AG20443 (cell line): ENCODE measurements around the gene KCNK7.

Experiments
- DNase-seq: peaks from one replicate; pipeline ENCODE4 v3.0.0; 2012; ENCODE audit warnings: low spot score, mixed read lengths

The KCNK7 gene

DNA sequence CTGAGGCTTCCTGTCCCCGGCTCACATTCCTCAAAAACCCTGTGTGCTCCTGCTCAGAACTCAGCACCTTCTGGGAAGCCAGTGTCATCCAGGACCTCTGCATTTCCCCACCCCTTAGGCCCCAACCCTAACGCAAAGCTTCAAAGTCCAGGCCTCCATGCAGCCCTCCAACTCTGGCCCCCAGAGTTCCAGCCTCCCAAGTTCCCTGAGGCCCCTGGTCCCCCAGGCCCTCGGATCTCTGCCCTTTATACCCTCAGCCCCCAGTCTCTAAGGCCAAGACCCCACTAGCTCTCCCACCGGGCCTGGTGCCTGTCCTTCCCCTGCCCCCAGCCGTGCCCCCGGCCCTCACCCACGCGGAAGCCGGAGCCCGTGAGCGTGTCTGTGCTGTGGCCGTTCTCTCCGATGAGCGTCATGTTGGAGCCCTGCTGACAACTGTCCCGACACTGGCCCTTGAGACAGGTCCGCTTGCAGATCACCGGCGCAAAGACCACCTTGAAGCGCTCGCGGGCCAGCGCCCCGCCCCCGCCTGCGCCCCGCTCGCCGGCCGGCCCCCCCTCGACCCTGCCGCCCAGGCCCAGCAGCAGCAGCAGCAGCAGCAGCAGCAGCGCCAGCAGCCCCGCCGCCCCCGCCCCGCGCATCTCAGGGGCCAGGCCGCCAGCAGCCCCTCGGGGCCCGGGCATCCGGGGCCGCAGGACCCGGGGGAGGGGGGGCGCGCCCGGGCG, 38.2 kb downstream of the KCNK7 start:
- no peak for DNase-seq

DNA sequence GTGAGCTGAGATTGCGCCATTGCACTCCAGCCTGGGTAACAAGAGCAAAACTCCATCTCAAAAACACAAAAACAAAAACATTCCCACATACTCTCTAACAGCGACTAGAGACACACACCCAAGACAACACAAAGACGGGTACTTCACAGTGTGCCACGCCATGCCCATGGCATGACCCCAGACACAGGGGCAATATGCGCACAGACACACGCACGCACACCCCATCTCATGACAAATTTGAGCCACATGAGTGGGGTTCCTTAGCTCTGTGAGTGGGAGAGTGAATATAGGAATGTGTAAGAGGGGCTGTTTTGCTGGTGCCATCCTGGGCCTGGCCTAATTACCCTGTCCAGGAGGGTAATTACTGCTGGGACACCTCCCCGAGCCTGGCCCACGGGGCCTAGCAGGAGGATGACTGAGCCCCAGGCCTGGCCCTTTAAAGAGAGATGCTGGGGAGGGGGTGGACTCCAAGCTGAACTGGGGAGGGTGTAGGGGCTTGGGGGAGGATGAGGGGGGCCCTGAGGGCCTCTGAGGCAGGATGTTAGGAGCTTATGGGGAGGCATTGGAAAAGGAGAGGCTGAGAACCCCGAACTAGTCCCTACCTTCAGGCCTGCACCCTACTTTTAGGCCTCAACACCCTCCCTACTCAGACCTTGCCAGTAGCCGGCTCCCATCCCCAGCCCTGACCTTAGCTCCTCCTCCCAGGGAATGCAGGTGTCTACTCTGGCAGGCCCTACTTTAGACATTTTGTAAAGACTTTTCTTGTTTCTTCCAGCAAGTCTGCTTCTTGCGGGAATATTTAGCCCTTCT, 38.9 kb downstream of the KCNK7 start:
- no peak for DNase-seq

DNA sequence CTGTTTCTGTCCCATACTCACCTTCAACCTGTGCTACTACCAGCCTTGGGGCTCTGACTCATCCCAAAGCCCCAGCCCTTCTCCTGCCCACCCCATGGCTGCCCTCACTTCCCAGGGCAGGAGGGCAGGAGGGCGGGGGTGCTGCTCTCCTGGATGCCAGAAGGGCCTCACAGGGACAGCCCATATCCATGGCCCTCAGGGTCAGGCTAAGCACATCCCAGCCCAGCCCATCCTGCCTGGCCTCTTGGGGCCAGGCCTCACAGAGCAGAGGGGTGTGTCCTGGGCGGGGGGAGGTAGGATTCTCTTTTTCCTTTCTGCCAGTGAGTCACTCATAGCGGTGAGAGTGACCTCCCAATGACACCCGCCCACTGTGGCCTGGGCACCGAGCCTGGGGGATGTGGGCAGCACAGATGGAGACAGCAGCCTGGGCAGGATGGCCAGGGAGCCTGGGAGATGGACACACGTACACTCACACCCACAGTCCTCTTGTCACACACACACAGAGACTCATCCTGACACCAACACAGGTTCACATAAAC, 39.8 kb downstream of the KCNK7 start:
- DNase-seq = peak; percentile 91

DNA sequence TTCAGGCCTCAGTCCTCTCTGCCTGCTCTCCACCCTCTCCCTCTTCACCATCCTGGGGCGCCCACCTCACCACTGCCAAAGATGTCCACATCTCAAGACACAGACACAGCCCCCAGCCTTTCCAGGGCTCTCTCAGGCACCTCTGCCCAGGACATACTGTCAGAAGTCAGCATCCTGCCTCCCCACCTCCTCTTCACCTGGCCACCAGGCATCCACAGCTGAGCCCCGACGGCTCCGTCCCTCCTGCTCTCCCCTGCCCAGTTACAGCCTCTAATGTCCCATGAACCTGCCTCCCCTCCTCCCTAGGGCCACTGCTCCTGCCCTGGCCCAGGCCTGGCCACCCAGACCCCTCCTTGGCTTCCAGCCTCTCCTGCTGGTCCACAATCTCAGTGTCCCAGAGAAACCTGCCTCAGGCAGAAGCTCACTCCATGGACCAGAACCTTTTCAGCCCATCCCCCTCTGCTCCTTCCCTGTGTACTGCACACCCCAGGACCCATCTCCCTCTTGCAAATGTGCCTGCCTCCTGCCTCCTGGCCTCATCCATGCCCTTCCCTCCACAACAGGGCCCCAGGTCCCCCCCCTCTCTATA, 40.7 kb downstream of the KCNK7 start:
- DNase-seq = no peak

DNA sequence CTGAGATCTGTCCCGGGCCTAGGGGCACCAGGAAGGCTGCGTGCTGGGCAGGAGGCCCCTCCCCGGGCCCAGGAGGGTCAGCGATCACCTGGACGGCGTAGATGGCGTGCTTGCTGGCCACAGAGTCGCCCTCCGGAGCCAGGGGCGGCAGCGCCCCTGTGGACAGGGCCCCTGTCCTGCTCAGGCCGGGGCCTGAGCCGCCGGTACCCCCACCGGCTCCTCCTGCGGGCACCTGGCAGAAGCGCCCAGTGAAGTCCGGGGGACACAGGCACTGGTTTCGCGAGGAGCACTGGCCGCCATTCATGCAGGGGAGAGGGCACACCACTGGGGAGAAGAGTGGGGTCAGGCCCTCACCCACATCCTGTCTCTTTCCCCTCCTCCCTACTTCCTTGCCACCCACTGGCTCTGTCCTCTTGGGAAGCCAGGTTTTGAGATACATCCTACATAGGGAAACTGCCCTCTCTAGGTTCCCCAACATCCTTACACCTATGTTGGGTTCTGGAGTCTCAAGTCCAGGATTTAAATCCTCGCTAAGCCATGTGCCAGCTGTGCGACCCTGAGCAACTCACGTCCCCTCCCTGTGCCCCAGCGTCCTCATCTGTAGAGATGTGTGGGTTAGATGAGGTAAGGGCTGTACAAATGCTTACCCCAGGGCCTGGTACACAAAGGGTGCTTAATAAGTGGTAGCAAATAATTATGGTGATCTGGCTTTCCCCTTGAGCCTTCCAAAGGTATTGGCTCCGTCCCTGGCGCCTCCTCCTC, 41.4 kb downstream of the KCNK7 start:
- no peak for DNase-seq

DNA sequence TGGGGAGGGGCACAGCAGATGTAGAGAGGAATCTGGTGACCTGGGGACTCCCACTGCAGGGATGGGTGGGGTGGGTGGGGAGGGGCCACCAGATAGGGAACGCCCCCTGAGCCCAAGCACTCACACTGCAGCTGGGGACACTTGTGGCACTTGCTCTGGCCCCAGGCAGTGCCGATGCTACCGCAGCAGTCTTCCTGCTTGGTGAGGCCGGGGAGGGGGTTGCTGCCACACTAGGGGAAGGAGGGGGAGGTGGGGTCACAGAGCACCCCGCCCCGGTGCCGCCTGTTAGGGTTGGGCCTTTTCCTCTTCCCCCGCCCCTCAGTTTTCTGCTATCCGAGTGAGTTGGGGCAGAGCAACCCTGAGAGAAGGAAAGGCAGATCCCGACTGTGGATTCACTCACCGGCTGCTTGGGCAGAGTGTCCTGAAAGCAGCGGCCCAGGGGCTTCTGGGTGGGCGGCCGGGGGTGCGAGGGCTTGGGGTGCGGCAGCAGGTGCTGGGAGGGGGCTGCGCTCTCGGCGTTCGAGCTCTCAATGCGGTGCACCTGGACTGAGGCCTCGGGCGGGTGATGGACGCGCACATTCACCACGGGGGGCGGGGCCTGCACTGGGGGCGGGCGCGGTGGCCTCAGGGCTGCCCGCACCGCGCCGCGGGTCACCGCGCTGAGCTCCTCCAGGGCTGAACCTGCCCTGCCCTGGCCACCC, 42.1 kb downstream of the KCNK7 start:
- no peak for DNase-seq

DNA sequence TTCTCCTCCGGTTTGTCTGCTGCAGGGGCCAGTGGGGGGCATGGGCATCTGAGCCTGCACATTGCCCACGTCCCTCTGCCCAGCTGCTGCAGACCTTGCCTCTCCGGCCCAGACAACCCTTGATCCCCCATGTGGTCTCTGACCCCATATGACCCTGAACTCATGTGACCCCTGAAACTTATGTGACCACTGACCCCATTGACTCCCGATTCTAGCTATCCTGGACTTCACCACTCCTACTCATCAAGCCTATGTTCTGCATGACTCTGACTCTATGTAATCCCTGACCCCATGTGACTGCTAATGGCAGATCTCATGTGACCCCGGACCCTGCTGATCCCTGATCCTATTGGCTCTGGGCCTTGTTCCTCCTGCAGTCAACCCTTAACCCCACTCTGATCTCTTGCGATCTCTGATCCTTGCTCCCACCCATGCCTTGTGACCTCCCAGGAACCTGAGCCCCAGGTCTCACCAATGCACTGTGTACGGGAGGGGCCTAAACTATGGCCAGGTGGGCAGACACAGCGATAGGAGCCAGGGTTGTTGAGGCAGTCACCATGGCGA, 43.1 kb downstream of the KCNK7 start:
- DNase-seq = no peak

DNA sequence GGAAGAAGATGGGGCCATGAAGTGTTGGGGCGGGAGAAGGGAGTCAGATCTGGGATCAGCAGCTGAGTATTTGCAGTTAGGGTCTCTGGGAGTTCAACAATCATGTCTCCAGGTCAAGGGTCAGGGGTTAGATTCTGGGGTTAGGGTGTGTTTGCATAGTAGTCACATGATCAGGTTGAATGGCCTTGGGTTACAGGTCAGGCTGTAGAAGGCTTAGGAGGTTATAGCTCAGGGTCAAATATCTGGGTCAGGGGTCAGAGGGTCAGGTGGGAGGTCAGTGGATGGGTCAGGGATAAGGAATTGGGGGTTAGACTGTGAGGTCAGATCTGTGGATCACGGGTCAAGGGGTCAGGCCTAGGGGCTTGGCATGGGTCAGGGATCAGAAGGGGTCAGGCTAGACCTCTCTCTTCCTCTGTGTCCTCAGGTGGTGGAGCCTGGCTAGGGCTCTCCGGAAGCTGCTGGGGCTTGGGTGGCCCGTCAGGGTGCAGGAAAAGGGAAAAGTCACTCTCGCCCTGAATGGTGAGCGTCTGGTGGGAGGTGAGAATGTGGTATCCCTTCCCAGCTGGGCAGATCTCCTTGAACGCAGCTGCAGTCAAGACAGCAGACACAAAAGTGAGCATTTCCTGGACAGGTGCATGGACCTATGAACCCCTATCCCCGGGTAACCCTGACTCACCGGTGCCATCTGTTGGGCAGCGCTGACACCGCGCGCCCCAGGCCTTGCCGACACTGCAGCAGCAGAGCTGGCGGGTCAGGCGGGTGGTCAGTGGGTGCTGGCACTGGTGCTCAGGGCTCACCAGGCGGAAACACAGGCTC, 43.8 kb downstream of the KCNK7 start:
- no peak for DNase-seq

DNA sequence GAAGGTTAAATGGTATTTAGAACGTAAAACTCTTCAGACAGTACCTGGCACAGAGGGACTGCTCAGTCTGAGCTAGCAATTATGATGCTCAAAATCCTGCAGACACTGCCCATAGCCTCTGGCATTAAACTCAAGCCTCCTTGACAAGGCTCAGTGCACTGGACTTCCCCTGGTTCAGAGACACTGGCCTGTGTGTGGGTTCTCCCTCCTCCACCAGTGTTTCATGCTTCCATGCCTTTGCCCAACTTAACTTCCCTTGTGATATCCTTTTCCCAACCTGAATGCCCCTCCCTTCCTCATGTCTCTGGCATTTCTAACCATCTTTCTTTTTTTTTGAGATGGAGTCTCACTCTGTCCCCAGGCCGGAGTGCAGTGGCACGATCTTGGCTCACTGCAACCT, 46.5 kb downstream of the KCNK7 start:
- DNase-seq = no peak

DNA sequence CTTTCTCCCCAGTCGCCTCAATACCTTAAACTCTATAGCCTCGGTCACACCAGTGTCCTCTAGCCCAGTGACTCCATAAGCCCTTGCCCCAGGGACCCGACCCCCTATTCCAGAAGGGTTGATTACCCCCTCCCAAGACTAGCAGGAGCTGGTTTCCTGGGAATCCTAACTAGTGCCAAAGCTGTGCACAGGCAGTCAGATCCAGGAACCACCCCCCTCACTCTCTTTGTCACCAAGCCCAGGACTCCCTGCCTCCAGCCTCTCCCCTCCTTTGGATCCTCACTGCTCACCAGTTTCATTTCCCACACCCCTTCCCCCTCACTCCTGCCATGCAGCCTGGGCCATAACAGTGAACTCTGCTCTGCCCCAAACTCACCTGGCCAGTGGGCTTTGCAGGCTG, 47.2 kb downstream of the KCNK7 start:
- no peak for DNase-seq

DNA sequence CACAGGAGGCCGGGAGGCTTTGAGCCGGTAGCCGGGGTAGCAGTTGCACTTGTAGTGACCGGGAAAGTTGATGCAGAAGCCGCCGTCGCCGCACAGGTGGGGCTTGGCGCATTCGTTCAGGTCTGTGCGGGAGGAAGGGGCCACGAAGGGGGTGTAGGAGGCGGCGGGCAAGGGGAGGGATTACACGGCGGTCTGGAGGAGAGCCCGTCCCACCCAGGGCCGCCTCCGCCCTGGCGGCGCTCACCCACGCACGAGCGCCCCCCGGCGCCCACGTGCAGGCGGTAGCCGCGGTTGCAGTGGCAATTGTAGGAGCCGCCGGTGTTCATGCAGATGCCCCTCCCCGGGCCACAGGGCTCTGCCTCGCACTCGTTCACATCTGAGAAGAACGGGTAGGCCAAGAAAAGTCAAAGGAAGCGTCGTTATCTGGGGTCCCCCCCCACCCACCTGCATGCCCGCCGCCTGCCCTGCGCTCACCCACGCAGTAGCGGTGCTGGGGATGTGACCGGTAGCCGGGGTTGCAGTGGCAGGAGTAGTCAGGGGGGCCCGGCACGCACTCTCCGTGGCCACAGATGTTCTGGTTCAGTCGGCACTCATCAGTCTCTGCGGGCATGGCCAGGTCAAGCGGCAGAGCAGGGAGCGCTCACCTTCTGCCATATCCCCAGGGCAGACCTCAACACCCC, 48.0 kb downstream of the KCNK7 start:
- DNase-seq = no peak

DNA sequence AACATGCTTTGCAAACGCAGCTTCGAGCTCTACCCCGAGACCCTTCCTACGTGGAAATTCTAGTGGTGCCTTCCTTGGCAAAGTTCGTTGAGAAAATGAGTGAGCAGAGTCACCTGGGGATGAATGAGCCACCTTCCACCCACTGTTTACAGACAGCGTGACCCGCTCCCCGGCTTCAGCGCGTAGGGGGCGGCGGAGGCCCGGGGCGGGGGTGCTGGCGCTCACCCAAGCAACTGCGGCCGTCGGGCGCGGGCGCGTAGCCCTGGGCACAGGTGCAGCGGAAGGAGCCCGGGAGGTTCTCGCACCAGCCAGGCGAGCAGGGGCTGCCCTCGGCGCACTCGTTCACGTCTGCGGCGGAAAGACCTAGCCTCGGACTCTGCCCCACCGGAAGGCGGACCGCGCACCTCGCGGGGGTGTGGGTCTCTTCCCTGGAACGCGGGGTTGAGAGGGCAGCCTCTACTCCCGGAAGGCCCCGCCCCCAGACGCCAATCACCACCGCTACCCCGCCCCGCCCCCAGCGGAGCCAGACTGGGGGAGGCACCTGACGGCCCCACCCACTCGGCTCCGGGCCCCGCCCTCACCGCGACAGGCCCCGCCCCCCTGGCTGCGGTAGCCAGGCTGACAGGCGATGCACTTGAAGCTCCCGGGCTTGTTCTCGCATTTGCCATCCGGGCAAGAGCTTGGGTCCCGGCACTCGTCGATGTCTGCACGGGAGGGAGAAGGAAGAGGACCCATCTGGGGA, 49.2 kb downstream of the KCNK7 start:
- DNase-seq = no peak

DNA sequence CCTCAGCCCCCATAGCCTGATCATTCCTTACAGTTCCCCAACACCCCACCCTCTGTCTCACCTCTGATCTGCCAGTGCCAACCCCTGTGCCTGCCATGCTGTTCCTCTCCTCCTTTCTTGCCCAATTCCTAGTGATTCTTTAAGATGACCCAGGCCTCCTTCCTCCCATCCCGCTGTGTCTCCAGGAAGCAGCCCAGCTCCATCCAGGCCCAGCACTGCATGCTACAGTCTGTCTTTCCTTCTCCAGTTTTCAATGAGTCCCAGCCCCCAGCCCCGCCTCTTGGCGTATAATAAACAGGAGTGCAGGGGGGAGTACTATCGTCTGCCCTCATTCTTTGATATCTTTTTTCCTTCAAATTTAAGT, 49.8 kb downstream of the KCNK7 start:
- DNase-seq = no peak
